GM23248 (cell line): ENCODE results near the gene MUC22.

Experiments
- EZH2 ChIP-seq: fragments of 200-600 bp; sonication (generic); IDR thresholded peaks from 2 replicates; pipeline ENCODE4 v1.6.1; 2018; ENCODE audit warnings: antibody characterized with exemption, mild to moderate bottlenecking; ENCODE audit not compliant: insufficient read depth, poor library complexity, severe bottlenecking
- EZH2phosphoT487 ChIP-seq: fragments of 200-600 bp; sonication (generic); IDR thresholded peaks from 2 replicates; pipeline ENCODE4 v1.6.1; 2018; ENCODE audit warnings: antibody characterized with exemption, moderate library complexity, mild to moderate bottlenecking, low read depth; ENCODE audit not compliant: insufficient read depth

GRCh38 chr6:30972816-30973215 is 37.5 kb upstream of the MUC22 start:
- TF ChIP-seq EZH2phosphoT487 (no peak), EZH2 (no peak)
